Lung (tissue), 12 donors: Measurements from ENCODE around the gene SIL1. TPM values are rescaled to one million over a fixed set of nuclear protein-coding genes. Genes with fewer than 3 reads are reported as not detected.
"Not testable (repeated sequence)": the region's sequence is repeated elsewhere in the genome, so short reads cannot be mapped to it uniquely, and the experiment has no call there.

Source experiments
- ATAC-seq: fragments of 200-7000 bp; cut with Tn5 transposase; one replicate; pipeline ENCODE4 v1.9.1; 2020; ENCODE audit warnings: moderate number of reproducible peaks; ENCODE audit not compliant: insufficient read depth, low FRiP score
- DNase-seq, 3 donors: peaks; one replicate each; pipeline ENCODE4 v3.0.0-alpha.2; 2013 to 2017
- H3K27ac ChIP-seq, 2 donors: one replicate each; pipeline ENCODE4 v1.5.1; 2013; ENCODE audit warnings: mild to moderate bottlenecking in 2 of 2, moderate library complexity in 2 of 2, control low read depth in 1 of 2, inconsistent platforms in 1 of 2, low read depth in 1 of 2, low read length in 1 of 2
- H3K27me3 ChIP-seq, 3 donors: one replicate each; pipeline ENCODE4 v1.5.1; 2013; ENCODE audit warnings: low read length in 2 of 3; ENCODE audit not compliant: control insufficient read depth in 3 of 3, insufficient read depth in 3 of 3
- H3K36me3 ChIP-seq, 4 donors: one replicate each; pipeline ENCODE4 v1.5.1; 2013; ENCODE audit warnings: low read length in 4 of 4, mild to moderate bottlenecking in 1 of 4, moderate library complexity in 1 of 4; ENCODE audit not compliant: control insufficient read depth in 4 of 4, insufficient read depth in 4 of 4
- H3K4me1 ChIP-seq, 5 donors: one replicate each; pipeline ENCODE4 v1.5.1; 2013; ENCODE audit warnings: low read length in 5 of 5, mild to moderate bottlenecking in 2 of 5, moderate library complexity in 1 of 5; ENCODE audit not compliant: control insufficient read depth in 5 of 5, insufficient read depth in 5 of 5
- H3K4me3 ChIP-seq: one replicate; pipeline ENCODE4 v1.5.1; 2013; ENCODE audit warnings: mild to moderate bottlenecking, control low read depth, moderate library complexity
- H3K9ac ChIP-seq, 2 donors: one replicate each; pipeline ENCODE4 v1.5.1; 2013; ENCODE audit warnings: low read length in 2 of 2, control low read depth in 1 of 2; ENCODE audit not compliant: insufficient read depth in 1 of 2
- H3K9me3 ChIP-seq, 4 donors: one replicate each; pipeline ENCODE4 v1.5.1; 2013; ENCODE audit warnings: low read length in 3 of 4, mild to moderate bottlenecking in 1 of 4, moderate library complexity in 1 of 4; ENCODE audit not compliant: control insufficient read depth in 4 of 4, insufficient read depth in 3 of 4
- CTCF ChIP-seq: IDR thresholded peaks from 2 replicates; pipeline ENCODE4 v1.5.1; 2012; ENCODE audit warnings: mild to moderate bottlenecking; ENCODE audit errors: control extremely low read depth, extremely low read depth
- WGBS, 2 donors: extraction: QIAGEN DNeasy Blood & Tissue Kit; methylation state at CpG; one replicate each; pipeline ENCODE4 v1.1.7; 2013; 5-methylcytosine and 5-hydroxymethylcytosine counted together
- polyA plus RNA-seq, 2 donors: library from polyadenylated mRNA; stranded (reverse); fragments of 200-250 nt; gene quantifications; one replicate each; pipeline ENCODE4 v1.2.1, GENCODE V29; 2013
- total RNA-seq, 2 donors: library from RNA; depleted of rRNA in 1 of 2; stranded (reverse); fragments of >200 nt in 1 of 2; gene quantifications; one replicate each; pipeline ENCODE4 v1.2.1, GENCODE V29; 2014 to 2021
- donor health status: control.
- donor health status: control.
- donor health status: Bipolar disorder and iron deficiency.
- donor health status: healthy.
- donor health status: DM: yes; HTN: yes; CAD: no.

Gene SIL1
- total and polyA plus RNA-seq, 4 donors: 38.5 to 109 (median 78.4) TPM

- ATAC-seq (no peak), DNase-seq (no peak)
- no peak for TF ChIP-seq CTCF
- no peak overlapping the region for H3K4me3 ChIP-seq
- H3K27ac ChIP-seq: no peak overlapping the region
- 92 to 96% methylated on average over 1 of the region's 1 CpG for WGBS, 2 donors
- no peaks in the 10 kb centered on the region for H3K4me1 ChIP-seq
- no peak overlapping the region for H3K9ac ChIP-seq
- H3K9me3 ChIP-seq: no peaks in the 10 kb centered on the region
- no peaks in the 10 kb centered on the region for H3K27me3 ChIP-seq
- H3K36me3 ChIP-seq: no peaks in the 10 kb centered on the region
These were observed 30.1 kb upstream of the SIL1 start for GRCh38 chr5:139228201-139228803.

- DNase-seq: no peak
These were observed 28.0 kb upstream of the SIL1 start for GRCh38 chr5:139226131-139226530.

DNA sequence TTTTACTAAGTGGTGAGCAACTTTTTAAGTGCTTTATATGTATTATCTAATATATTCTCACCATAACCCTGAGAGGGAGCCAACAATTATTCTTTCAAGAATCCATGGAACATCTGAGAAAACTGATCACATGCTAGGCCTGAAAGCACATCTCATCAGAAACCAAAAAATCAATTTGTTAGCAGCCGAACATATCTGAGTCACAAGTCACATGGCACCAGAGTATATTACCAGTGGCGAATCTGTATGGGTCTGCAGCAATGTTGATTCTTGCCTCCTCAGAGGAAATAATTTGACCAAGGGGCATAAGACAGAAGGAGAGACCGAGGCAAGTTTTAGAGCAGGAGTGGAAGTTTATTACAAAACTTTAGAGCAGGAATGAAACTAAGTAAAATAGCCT is 25.3 kb upstream of the SIL1 start:
- Histone ChIP-seq H3K36me3 (no peaks in the 10 kb centered on the region), H3K4me3 (no peak overlapping the region), H3K27me3 (no peaks in the 10 kb centered on the region), H3K27ac (no peak overlapping the region), H3K9me3 (no peaks in the 10 kb centered on the region), H3K9ac (no peak overlapping the region), H3K4me1 (no peaks in the 10 kb centered on the region)
- TF ChIP-seq CTCF: no peak
- WGBS, 2 donors: 93 to 96% methylated on average over 3 of the region's 3 CpGs
- no peak for DNase-seq
- no peak for ATAC-seq

More at GRCh38 chr5:139226131-139226530, 28.0 kb upstream of the SIL1 start:
- H3K9me3 ChIP-seq: no peaks in the 10 kb centered on the region
- 84 to 87% methylated on average over 2 of the region's 2 CpGs for WGBS, 2 donors
- H3K9ac ChIP-seq: no peak overlapping the region
- H3K4me3 ChIP-seq: no peak overlapping the region
- no peaks in the 10 kb centered on the region for H3K4me1 ChIP-seq
- ATAC-seq: no peak
- no peaks in the 10 kb centered on the region for H3K27me3 ChIP-seq
- no peaks in the 10 kb centered on the region for H3K36me3 ChIP-seq
- no peak for TF ChIP-seq CTCF
- no peak overlapping the region for H3K27ac ChIP-seq

DNA sequence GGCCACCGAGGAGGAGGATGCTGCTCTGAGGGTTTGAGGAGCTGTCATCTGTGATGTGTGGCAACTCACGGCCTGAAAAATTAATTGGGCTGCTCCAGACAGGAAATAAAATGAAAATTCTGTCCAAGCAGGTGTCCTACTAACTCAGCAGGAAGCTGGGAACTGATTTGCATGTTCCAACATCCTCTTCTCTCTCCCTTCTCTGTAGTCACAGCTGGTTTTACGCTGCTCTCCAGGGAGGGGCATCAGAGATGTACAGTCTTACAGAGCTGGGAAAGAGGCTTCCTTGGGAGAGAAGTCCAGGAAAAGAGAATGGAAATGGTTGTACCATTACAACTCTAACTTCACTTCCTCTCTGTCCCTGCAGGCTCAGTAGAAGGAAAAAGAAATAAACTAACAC is 24.2 kb upstream of the SIL1 start:
- Histone ChIP-seq H3K4me1 (no peaks in the 10 kb centered on the region), H3K9me3 (peaks cover 0 to 2% (median 0%) of the 10 kb centered on the region in 4 donors), H3K4me3 (no peak overlapping the region), H3K27ac (no peak overlapping the region), H3K27me3 (no peaks in the 10 kb centered on the region), H3K36me3 (no peaks in the 10 kb centered on the region), H3K9ac (no peak overlapping the region)
- ATAC-seq (no peak), DNase-seq (no peak)
- WGBS, 2 donors: 28 to 32% methylated on average over 3 of the region's 3 CpGs
- no peak for TF ChIP-seq CTCF

- not testable (repeated sequence) for H3K9ac ChIP-seq, H3K27ac ChIP-seq
- WGBS, 2 donors: 89 to 90% methylated on average over 7 of the region's 7 CpGs
These were observed 19.9 kb upstream of the SIL1 start for GRCh38 chr5:139218038-139218437.

More at GRCh38 chr5:139218038-139218437, 19.9 kb upstream of the SIL1 start:
- not testable (repeated sequence) for ATAC-seq, H3K27me3 ChIP-seq, H3K36me3 ChIP-seq, H3K4me1 ChIP-seq, H3K9me3 ChIP-seq, H3K4me3 ChIP-seq, DNase-seq
